Measurements from ENCODE around the gene ADAMTS8.

ADAMTS8 gene

GRCh38 chr11:130407978-130408377 lies 20.4 kb downstream of the ADAMTS8 start:
- H3K27ac ChIP-seq (ENCODE audit: low read depth, low read length) = peak overlapping the region; percentile 79
- H3K9ac ChIP-seq (ENCODE audit: low read length) = no peak overlapping the region
- H3K36me3 ChIP-seq (ENCODE audit: control insufficient read depth, insufficient read depth, low read length) = no peaks in the 10 kb centered on the region
- peaks cover 38% of the 10 kb centered on the region for H3K4me1 ChIP-seq (ENCODE audit: control insufficient read depth, insufficient read depth, low read length)
- no peak overlapping the region for H3K4me3 ChIP-seq (ENCODE audit: low read length)
- H3K27me3 ChIP-seq (ENCODE audit: control insufficient read depth, insufficient read depth, low read length) = no peaks in the 10 kb centered on the region

- no peaks in the 10 kb centered on the region for H3K36me3 ChIP-seq (ENCODE audit: control insufficient read depth, insufficient read depth, low read length)
- peaks cover 58% of the 10 kb centered on the region for H3K4me1 ChIP-seq (ENCODE audit: control insufficient read depth, insufficient read depth, low read length)
- no peak overlapping the region for H3K9ac ChIP-seq (ENCODE audit: low read length)
- H3K4me3 ChIP-seq (ENCODE audit: low read length) = no peak overlapping the region
- H3K27me3 ChIP-seq (ENCODE audit: control insufficient read depth, insufficient read depth, low read length) = no peaks in the 10 kb centered on the region
- no peak overlapping the region for H3K27ac ChIP-seq (ENCODE audit: low read depth, low read length)
Measured at GRCh38 chr11:130405428-130405827, 23.0 kb downstream of the ADAMTS8 start.

GRCh38 chr11:130404727-130405126 lies 23.7 kb downstream of the ADAMTS8 start:
- H3K4me1 ChIP-seq (ENCODE audit: control insufficient read depth, insufficient read depth, low read length) = peaks cover 56% of the 10 kb centered on the region
- no peaks in the 10 kb centered on the region for H3K27me3 ChIP-seq (ENCODE audit: control insufficient read depth, insufficient read depth, low read length)
- no peak overlapping the region for H3K4me3 ChIP-seq (ENCODE audit: low read length)
- no peak overlapping the region for H3K9ac ChIP-seq (ENCODE audit: low read length)
- H3K27ac ChIP-seq (ENCODE audit: low read depth, low read length) = peak overlapping the region; percentile 90
- no peaks in the 10 kb centered on the region for H3K36me3 ChIP-seq (ENCODE audit: control insufficient read depth, insufficient read depth, low read length)

GRCh38 chr11:130403967-130404366 lies 24.4 kb downstream of the ADAMTS8 start:
- Histone ChIP-seq H3K4me3 (ENCODE audit: low read length) (no peak overlapping the region), H3K9ac (ENCODE audit: low read length) (no peak overlapping the region), H3K27me3 (ENCODE audit: control insufficient read depth, insufficient read depth, low read length) (no peaks in the 10 kb centered on the region), H3K27ac (ENCODE audit: low read depth, low read length) (peak overlapping the region; percentile 90), H3K4me1 (ENCODE audit: control insufficient read depth, insufficient read depth, low read length) (peaks cover 50% of the 10 kb centered on the region), H3K36me3 (ENCODE audit: control insufficient read depth, insufficient read depth, low read length) (no peaks in the 10 kb centered on the region)

- H3K27ac ChIP-seq (ENCODE audit: low read depth, low read length) = peak overlapping the region; percentile 90
- no peaks in the 10 kb centered on the region for H3K27me3 ChIP-seq (ENCODE audit: control insufficient read depth, insufficient read depth, low read length)
- no peak overlapping the region for H3K4me3 ChIP-seq (ENCODE audit: low read length)
- no peaks in the 10 kb centered on the region for H3K36me3 ChIP-seq (ENCODE audit: control insufficient read depth, insufficient read depth, low read length)
- H3K4me1 ChIP-seq (ENCODE audit: control insufficient read depth, insufficient read depth, low read length) = peaks cover 44% of the 10 kb centered on the region
- H3K9ac ChIP-seq (ENCODE audit: low read length) = no peak overlapping the region
Measured at GRCh38 chr11:130403271-130403804, 25.1 kb downstream of the ADAMTS8 start.

GRCh38 chr11:130402570-130402969 lies 25.8 kb downstream of the ADAMTS8 start:
- H3K4me1 ChIP-seq (ENCODE audit: control insufficient read depth, insufficient read depth, low read length) = peaks cover 38% of the 10 kb centered on the region
- H3K4me3 ChIP-seq (ENCODE audit: low read length) = no peak overlapping the region
- peak overlapping the region; percentile 90 for H3K27ac ChIP-seq (ENCODE audit: low read depth, low read length)
- no peak overlapping the region for H3K9ac ChIP-seq (ENCODE audit: low read length)
- H3K27me3 ChIP-seq (ENCODE audit: control insufficient read depth, insufficient read depth, low read length) = no peaks in the 10 kb centered on the region
- no peaks in the 10 kb centered on the region for H3K36me3 ChIP-seq (ENCODE audit: control insufficient read depth, insufficient read depth, low read length)

- H3K27ac ChIP-seq (ENCODE audit: low read depth, low read length) = peak overlapping the region; percentile 50
- no peaks in the 10 kb centered on the region for H3K27me3 ChIP-seq (ENCODE audit: control insufficient read depth, insufficient read depth, low read length)
- H3K4me3 ChIP-seq (ENCODE audit: low read length) = no peak overlapping the region
- peaks cover 35% of the 10 kb centered on the region for H3K4me1 ChIP-seq (ENCODE audit: control insufficient read depth, insufficient read depth, low read length)
- no peak overlapping the region for H3K9ac ChIP-seq (ENCODE audit: low read length)
- no peaks in the 10 kb centered on the region for H3K36me3 ChIP-seq (ENCODE audit: control insufficient read depth, insufficient read depth, low read length)
Measured at GRCh38 chr11:130400781-130401483, 27.5 kb downstream of the ADAMTS8 start.

- H3K36me3 ChIP-seq (ENCODE audit: control insufficient read depth, insufficient read depth, low read length) = no peaks in the 10 kb centered on the region
- no peak overlapping the region for H3K27ac ChIP-seq (ENCODE audit: low read depth, low read length)
Measured at GRCh38 chr11:130399196-130399595, 29.2 kb downstream of the ADAMTS8 start.

GRCh38 chr11:130397780-130398179 lies 30.6 kb downstream of the ADAMTS8 start:
- Histone ChIP-seq H3K4me3 (ENCODE audit: low read length) (no peak overlapping the region), H3K4me1 (ENCODE audit: control insufficient read depth, insufficient read depth, low read length) (peaks cover 18% of the 10 kb centered on the region), H3K27me3 (ENCODE audit: control insufficient read depth, insufficient read depth, low read length) (no peaks in the 10 kb centered on the region)

More at GRCh38 chr11:130399196-130399595, 29.2 kb downstream of the ADAMTS8 start:
- Histone ChIP-seq H3K4me3 (ENCODE audit: low read length) (no peak overlapping the region), H3K9ac (ENCODE audit: low read length) (no peak overlapping the region), H3K4me1 (ENCODE audit: control insufficient read depth, insufficient read depth, low read length) (peaks cover 32% of the 10 kb centered on the region), H3K27me3 (ENCODE audit: control insufficient read depth, insufficient read depth, low read length) (no peaks in the 10 kb centered on the region)

GRCh38 chr11:130396965-130397364 lies 31.4 kb downstream of the ADAMTS8 start:
- Histone ChIP-seq H3K9ac (ENCODE audit: low read length) (no peak overlapping the region), H3K27me3 (ENCODE audit: control insufficient read depth, insufficient read depth, low read length) (no peaks in the 10 kb centered on the region), H3K27ac (ENCODE audit: low read depth, low read length) (no peak overlapping the region), H3K4me3 (ENCODE audit: low read length) (no peak overlapping the region), H3K36me3 (ENCODE audit: control insufficient read depth, insufficient read depth, low read length) (no peaks in the 10 kb centered on the region), H3K4me1 (ENCODE audit: control insufficient read depth, insufficient read depth, low read length) (peaks cover 12% of the 10 kb centered on the region)

More at GRCh38 chr11:130397780-130398179, 30.6 kb downstream of the ADAMTS8 start:
- no peak overlapping the region for H3K27ac ChIP-seq (ENCODE audit: low read depth, low read length)
- no peaks in the 10 kb centered on the region for H3K36me3 ChIP-seq (ENCODE audit: control insufficient read depth, insufficient read depth, low read length)
- no peak overlapping the region for H3K9ac ChIP-seq (ENCODE audit: low read length)

GRCh38 chr11:130394615-130395014 lies 33.8 kb downstream of the ADAMTS8 start:
- Histone ChIP-seq H3K27ac (ENCODE audit: low read depth, low read length) (no peak overlapping the region), H3K4me1 (ENCODE audit: control insufficient read depth, insufficient read depth, low read length) (peaks cover 15% of the 10 kb centered on the region), H3K36me3 (ENCODE audit: control insufficient read depth, insufficient read depth, low read length) (no peaks in the 10 kb centered on the region), H3K27me3 (ENCODE audit: control insufficient read depth, insufficient read depth, low read length) (no peaks in the 10 kb centered on the region), H3K9ac (ENCODE audit: low read length) (no peak overlapping the region), H3K4me3 (ENCODE audit: low read length) (no peak overlapping the region)

- peaks cover 21% of the 10 kb centered on the region for H3K4me1 ChIP-seq (ENCODE audit: control insufficient read depth, insufficient read depth, low read length)
- H3K36me3 ChIP-seq (ENCODE audit: control insufficient read depth, insufficient read depth, low read length) = no peaks in the 10 kb centered on the region
- H3K4me3 ChIP-seq (ENCODE audit: low read length) = no peak overlapping the region
- H3K27me3 ChIP-seq (ENCODE audit: control insufficient read depth, insufficient read depth, low read length) = no peaks in the 10 kb centered on the region
- no peak overlapping the region for H3K9ac ChIP-seq (ENCODE audit: low read length)
- H3K27ac ChIP-seq (ENCODE audit: low read depth, low read length) = peak overlapping the region; percentile 72
Measured at GRCh38 chr11:130391711-130392110, 36.7 kb downstream of the ADAMTS8 start.

Measured in rectal smooth muscle tissue (tissue), 1 donor.